ENCODE results near the gene APOBEC3B.

DNA sequence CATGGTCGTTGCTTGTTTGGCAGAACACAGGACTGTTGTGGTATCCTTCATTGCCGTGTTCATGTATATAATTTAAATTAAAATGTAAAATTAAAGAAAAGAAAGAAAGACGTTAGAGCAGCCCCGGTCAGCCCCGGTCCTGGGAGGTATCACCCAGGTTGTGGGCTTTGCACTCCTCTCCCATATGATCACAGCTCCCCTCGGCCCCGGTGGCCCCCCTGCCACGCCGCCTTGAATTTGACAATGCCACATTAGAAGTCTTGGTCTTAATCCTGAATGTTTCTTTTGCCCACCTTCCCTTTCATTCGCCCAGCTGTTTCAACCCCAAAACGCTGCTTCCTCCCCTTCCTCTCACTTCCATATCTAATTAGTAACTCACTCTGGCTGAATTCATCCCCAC lies 13.3 kb upstream of the APOBEC3B start:
- TF ChIP-seq, protein P1, sequence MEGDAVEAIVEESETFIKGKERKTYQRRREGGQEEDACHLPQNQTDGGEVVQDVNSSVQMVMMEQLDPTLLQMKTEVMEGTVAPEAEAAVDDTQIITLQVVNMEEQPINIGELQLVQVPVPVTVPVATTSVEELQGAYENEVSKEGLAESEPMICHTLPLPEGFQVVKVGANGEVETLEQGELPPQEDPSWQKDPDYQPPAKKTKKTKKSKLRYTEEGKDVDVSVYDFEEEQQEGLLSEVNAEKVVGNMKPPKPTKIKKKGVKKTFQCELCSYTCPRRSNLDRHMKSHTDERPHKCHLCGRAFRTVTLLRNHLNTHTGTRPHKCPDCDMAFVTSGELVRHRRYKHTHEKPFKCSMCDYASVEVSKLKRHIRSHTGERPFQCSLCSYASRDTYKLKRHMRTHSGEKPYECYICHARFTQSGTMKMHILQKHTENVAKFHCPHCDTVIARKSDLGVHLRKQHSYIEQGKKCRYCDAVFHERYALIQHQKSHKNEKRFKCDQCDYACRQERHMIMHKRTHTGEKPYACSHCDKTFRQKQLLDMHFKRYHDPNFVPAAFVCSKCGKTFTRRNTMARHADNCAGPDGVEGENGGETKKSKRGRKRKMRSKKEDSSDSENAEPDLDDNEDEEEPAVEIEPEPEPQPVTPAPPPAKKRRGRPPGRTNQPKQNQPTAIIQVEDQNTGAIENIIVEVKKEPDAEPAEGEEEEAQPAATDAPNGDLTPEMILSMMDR (IDR thresholded peaks at IDR 0.05), result no peak
- no peak for TF ChIP-seq POLR2A (IDR thresholded peaks at IDR 0.05)

Measured in uterus (tissue), 2 donors.